GM21447 (cell line): ENCODE data around the gene TRIOBP.

ENCODE experiments used
- ATAC-seq: cut with Tn5 transposase; IDR thresholded peaks from one replicate; pipeline ENCODE4 v1.9.1; 2021; ENCODE audit not compliant: unreplicated experiment

TRIOBP gene

DNA sequence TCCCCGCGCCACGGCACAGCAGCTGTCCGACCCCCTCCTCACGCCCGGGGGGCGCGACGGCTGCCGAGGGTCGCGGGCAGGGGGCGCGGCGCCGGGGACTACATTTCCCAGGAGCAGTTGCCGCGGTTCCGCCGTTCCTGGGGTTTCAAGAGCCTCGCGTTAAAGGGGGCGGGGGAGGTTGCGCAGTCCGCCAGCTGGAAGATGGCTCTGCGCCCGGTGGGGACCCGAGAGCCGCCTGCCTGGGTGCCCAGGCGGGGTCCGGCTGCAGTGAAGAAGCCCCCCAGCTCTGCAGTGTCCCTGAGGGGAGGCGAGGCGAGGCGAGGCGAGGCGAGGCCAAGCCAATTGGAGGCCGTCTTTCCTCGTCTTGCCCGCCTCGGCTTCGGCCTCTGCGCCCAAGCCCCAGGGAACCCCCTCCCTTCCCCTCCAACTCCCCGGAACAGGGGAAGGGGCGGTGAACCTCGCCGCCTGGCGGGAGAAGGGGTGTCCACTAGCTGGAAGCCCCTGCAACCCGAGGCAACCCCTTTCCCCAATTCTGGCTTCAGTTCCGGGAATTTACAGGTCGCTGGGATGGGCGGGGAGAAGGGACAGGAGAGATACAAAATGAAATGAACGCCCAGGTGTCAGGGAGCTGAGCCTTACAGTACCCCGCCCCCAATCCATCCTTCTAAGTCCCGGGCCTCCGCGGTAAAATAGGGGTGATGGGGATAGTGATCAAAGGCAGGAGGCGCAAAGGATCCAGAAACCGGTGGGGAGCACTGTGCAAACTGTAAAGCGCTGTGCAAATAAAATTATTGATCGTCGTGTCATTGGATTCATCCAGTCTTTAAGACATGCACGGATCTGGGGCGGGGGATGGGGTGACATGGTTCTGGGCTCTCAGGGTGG lies 105.7 kb downstream of the TRIOBP start:
- no peak for ATAC-seq

- no peak for ATAC-seq
These were observed 106.4 kb downstream of the TRIOBP start for GRCh38 chr22:37803195-37803638.

- no peak for ATAC-seq
These were observed 106.9 kb downstream of the TRIOBP start for GRCh38 chr22:37803639-37804351.

DNA sequence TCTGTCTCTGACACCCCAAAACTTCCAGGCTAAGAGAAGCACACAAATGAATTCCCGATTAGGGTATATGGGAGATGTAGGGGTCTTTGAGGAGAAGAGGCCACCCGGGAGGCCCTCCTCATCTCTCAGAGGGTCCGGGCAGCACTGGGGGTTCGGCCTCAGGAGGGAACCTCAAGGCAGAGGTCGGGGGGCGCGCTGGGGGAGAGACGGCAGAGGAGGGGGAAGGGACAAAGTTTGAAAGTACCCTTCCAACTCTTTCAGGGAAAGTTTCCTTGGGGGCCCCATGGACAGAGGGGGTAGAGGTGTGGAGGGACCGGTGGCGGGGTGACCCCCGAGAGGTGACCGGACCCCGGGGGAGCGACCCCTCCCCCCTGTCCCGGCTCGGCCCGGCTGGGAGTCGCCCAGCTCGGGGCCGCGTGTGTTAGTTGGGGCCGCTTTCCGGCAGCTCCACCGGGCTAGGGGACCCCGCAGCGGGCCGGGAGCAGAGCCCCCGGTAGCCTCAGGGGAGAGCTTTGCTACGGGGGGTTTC lies 107.6 kb downstream of the TRIOBP start:
- ATAC-seq, result no peak

- no peak for ATAC-seq
These were observed 108.3 kb downstream of the TRIOBP start for GRCh38 chr22:37804881-37805809.

DNA sequence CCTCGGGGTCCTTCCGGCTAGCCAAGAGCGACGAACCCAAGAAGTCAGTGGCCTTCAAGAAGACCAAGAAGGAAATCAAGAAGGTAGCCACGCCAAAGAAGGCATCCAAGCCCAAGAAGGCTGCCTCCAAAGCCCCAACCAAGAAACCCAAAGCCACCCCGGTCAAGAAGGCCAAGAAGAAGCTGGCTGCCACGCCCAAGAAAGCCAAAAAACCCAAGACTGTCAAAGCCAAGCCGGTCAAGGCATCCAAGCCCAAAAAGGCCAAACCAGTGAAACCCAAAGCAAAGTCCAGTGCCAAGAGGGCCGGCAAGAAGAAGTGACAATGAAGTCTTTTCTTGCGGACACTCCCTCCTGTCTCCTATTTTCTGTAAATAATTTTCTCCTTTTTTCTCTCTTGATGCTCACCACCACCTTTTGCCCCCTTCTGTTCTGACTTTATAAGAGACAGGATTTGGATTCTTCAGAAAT lies 109.0 kb downstream of the TRIOBP start:
- no peak for ATAC-seq

- ATAC-seq, result no peak
These were observed 109.8 kb downstream of the TRIOBP start for GRCh38 chr22:37806409-37807333.

DNA sequence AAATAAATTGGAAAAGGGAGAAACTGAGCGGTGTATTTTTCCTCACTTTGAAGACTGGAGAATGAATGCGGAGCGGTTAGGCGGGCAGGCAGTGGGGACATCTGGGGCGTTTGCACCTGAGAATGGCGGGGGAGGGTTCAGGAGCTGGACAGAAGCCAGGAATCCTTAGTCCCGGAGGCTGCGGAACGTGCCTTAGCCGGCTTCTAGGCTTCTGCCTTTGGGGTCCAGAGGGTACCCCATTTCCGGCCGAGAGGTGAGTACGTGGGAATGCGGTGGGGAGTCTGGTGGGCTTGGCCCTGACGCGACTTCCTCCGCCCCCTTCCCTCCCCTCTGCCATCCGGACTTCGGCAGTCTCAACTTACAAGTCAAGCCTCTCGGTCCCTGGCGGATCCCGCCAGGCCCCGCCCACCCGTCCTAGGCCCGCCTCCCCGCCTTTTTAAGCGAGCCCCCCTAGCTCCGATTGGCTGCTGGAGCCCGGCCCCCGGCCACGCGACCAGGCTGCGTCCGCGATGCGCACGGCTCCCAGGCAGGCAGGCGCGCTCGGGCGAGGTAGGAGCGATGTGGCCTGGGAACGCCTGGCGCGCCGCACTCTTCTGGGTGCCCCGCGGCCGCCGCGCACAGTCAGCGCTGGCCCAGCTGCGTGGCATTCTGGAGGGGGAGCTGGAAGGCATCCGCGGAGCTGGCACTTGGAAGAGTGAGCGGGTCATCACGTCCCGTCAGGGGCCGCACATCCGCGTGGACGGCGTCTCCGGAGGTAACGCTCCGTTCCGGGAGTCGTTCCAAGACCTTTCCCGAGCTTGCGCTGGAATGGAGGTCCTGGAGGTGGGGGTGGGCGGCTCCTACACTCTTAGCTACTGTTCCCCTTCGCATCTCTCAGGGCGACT lies 110.8 kb downstream of the TRIOBP start, which contains the start of gene GCAT:
Gene GCAT, plus strand, starts transcription at position 525 of the 884 bp plus-strand sequence. Its CDS starts 34 bp downstream, at position 559.
- peak; percentile 84 for ATAC-seq

GRCh38 chr22:37808294-37808657 lies 111.4 kb downstream of the TRIOBP start:
- ATAC-seq, result no peak

- no peak for ATAC-seq
These were observed 113.0 kb downstream of the TRIOBP start for GRCh38 chr22:37809672-37810333.

DNA sequence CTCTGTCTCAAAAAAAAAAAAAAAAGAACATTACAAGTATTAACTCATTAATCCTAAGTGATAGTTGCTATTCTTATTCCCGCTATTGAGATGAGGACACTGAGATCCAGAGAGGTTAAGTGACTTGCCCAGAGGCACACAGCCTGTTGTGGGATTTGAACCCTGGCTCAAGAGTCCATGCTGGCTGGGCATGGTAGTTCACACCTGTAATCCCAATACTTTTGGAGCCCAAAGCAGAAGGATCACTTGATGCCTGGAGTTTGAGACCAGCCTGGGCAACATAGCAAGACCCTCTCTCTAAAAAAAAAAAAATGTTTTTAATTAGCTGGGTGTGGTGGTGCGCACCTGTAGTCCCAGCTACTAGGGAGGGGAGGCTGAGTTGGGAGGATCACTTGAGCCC lies 115.0 kb downstream of the TRIOBP start:
- ATAC-seq, result no peak

- ATAC-seq, result no peak
These were observed 116.2 kb downstream of the TRIOBP start for GRCh38 chr22:37812869-37813678.

- ATAC-seq, result no peak
These were observed 118.7 kb downstream of the TRIOBP start for GRCh38 chr22:37815593-37815992.

- ATAC-seq, result no peak
These were observed 119.8 kb downstream of the TRIOBP start for GRCh38 chr22:37816543-37817180.

GRCh38 chr22:37817705-37818408 lies 121.0 kb downstream of the TRIOBP start:
- ATAC-seq, result no peak
